Esophagus squamous epithelium (tissue), 5 donors: ENCODE measurements around the gene AKAP11. TPM values are rescaled to one million over a fixed set of nuclear protein-coding genes. Genes with fewer than 3 reads are reported as not detected.

Source experiments
- DNase-seq: peaks from one replicate; lab custom pipeline; 2025; lab: John Stamatoyannopoulos, UW
- H3K27ac ChIP-seq, 4 donors: fragments of 200-600 bp; sonication (generic); one replicate each; pipeline ENCODE4 v1.5.1; 2016 to 2019; ENCODE audit warnings: mild to moderate bottlenecking in 1 of 4
- H3K27me3 ChIP-seq, 4 donors: fragments of 200-600 bp; sonication (generic); 1 replicate in 3 of 4; 2 replicates in 1 of 4; pipeline versions ENCODE4 v1.5.1 to v1.6.0; 2017 to 2021; ENCODE audit warnings: antibody characterized with exemption in 1 of 4
- H3K36me3 ChIP-seq, 3 donors: fragments of 200-600 bp; sonication (generic); one replicate each; pipeline ENCODE4 v1.5.1; 2016 to 2019
- H3K4me1 ChIP-seq, 3 donors: fragments of 200-600 bp; sonication (generic); one replicate each; pipeline ENCODE4 v1.5.1; 2017 to 2019
- H3K4me3 ChIP-seq, 4 donors: fragments of 200-600 bp; sonication (generic); 1 replicate in 3 of 4; 2 replicates in 1 of 4; pipeline ENCODE4 v1.5.1; 2016 to 2019; ENCODE audit warnings: mild to moderate bottlenecking in 2 of 4, moderate library complexity in 1 of 4
- H3K9me3 ChIP-seq, 3 donors: fragments of 200-600 bp; sonication (generic); one replicate each; pipeline ENCODE4 v1.5.1; 2016 to 2019
- CTCF ChIP-seq, 6 experiments: fragments of 450-650 bp in 4 of 6; fragments of 200-600 bp in 2 of 6; sonication (generic) in 2 of 6; IDR thresholded peaks; one replicate each; pipeline ENCODE4 v1.5.1; 2016 to 2019; ENCODE audit warnings: antibody characterized with exemption in 6 of 6, mild to moderate bottlenecking in 4 of 6, moderate library complexity in 4 of 6
- POLR2A ChIP-seq, 4 donors: fragments of 450-650 bp; IDR thresholded peaks; one replicate each; pipeline ENCODE4 v1.6.1; 2017; ENCODE audit warnings: antibody characterized with exemption in 4 of 4, mild to moderate bottlenecking in 4 of 4, moderate library complexity in 3 of 4
- WGBS, 2 donors: methylation state at CpG; one replicate each; pipeline ENCODE4 v1.1.5; 2018; 5-methylcytosine and 5-hydroxymethylcytosine counted together
- intact Hi-C: fragments of 100-400 bp; cut with DNase I; formaldehyde crosslinking; loops from one replicate; pipeline ENCODE4 v1.15.0; 2022
- total RNA-seq, 4 donors: library from RNA; depleted of rRNA; stranded (reverse); fragments of >200 nt; gene quantifications; one replicate each; pipeline ENCODE4 v1.1.0, GENCODE V29; 2016
- donor health status: DM: yes; HTN: yes; CAD: no.

AKAP11 gene
- total RNA-seq, 4 donors from 2014 or later = 13.3 to 24.0 (median 17.7) TPM

DNA sequence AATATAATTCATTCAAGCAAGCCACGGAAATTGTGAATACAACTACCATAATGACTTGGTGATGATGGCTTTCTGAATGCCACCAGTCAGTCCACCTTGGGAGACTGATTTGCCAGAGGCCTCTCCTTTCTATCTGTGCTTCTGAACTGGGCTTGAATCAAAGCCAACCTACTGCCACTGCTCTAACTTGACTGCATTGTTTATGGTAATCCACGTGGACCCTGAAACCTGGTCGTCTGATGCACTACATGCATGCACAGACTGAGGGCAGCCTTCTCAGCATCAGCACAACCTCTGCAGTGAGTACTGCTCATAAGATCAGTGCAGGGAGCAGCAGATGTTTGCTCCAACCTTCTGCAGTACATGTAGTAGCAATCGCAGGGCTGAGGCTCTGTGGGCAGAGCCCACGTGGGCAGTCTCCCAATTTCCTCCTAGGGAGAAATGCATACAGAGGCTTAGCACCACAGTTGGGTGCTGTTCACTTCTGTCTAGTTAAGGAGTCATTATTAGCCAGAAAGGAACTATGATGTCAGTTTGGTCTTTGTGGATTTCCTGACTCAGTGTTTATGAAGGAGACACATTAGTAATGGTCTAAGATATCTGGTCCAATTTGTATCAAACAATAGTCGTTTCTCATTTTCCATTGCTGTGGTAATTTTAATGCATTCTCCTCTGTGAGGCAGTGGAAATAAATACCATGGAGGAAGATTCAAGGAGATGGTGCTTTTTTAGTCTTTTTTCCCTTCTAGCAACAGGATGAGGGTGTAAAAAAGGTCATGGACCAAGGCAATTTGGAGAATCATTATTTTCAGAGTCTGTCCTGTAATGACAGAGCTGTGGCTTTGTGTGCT, 82.5 kb downstream of the AKAP11 start:
- no peaks in the 10 kb centered on the region for H3K9me3 ChIP-seq
- peaks cover 0 to 15% (median 0%) of the 10 kb centered on the region in 4 donors for H3K27me3 ChIP-seq
- no peak overlapping the region for H3K4me3 ChIP-seq
- peaks cover 0 to 9% (median 0%) of the 10 kb centered on the region in 3 donors for H3K4me1 ChIP-seq
- intact Hi-C loops = no loop called here
- WGBS, 2 donors = 19 to 20% methylated on average over 4 to 5 of the region's 6 CpGs
- TF ChIP-seq POLR2A (IDR thresholded peaks at IDR 0.05) (no peak), CTCF (IDR thresholded peaks at IDR 0.05) (no peak)
- H3K27ac ChIP-seq = no peak overlapping the region
- no peaks in the 10 kb centered on the region for H3K36me3 ChIP-seq
- DNase-seq = no peak

- no peak overlapping the region for H3K27ac ChIP-seq
- no peaks in the 10 kb centered on the region for H3K36me3 ChIP-seq
- no peaks in the 10 kb centered on the region for H3K9me3 ChIP-seq
- H3K27me3 ChIP-seq = peaks cover 0 to 11% (median 0%) of the 10 kb centered on the region in 4 donors
- intact Hi-C loops = no loop called here
- TF ChIP-seq POLR2A (IDR thresholded peaks at IDR 0.05) = no peak
- TF ChIP-seq CTCF (IDR thresholded peaks at IDR 0.05) = no peak
- no peak overlapping the region for H3K4me3 ChIP-seq
- no peak for DNase-seq
- peaks cover 0 to 9% (median 0%) of the 10 kb centered on the region in 3 donors for H3K4me1 ChIP-seq
- 71 to 97% methylated on average over 3 to 4 of the region's 4 CpGs for WGBS, 2 donors
Measured at GRCh38 chr13:42355092-42355485, 83.1 kb downstream of the AKAP11 start.

DNA sequence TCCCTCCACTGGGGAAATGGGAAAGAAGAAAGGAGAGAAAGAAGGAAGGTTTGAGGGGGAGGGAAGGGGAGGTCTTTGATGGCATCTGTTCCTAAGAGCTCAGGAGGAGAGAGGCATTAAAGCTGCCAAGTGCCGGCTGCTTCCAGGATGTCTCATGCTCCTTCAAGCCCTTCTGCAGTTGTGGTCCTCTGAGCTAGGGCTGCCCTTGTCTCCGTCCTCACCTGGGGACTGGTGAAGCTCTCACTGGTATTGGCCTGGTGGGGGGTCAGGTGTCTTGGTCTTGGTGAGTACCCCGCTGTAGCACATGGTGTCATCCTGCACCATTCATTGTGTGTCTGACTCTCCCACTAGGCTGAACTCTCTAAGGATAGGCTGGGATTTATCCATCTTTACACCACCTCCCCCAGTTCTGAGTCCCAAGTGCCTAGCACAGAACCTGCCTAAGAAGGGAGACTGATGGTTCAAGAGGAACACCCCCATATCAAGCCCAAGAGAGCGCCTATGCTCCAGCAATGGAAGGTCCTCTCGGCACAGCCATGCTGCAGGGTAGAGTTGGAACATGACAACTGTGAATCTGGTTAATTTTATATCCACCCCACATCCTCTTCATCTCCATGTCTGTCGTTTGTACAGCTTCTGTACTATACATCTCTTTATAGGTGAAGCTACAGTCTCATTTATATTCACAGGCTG, 83.7 kb downstream of the AKAP11 start:
- Histone ChIP-seq H3K27ac (no peak overlapping the region), H3K27me3 (peaks cover 0 to 11% (median 0%) of the 10 kb centered on the region in 4 donors), H3K4me1 (peaks cover 0 to 9% (median 0%) of the 10 kb centered on the region in 3 donors), H3K9me3 (no peaks in the 10 kb centered on the region), H3K36me3 (no peaks in the 10 kb centered on the region), H3K4me3 (no peak overlapping the region)
- TF ChIP-seq CTCF (IDR thresholded peaks at IDR 0.05) = no peak
- 81 to 88% methylated on average over 4 to 5 of the region's 6 CpGs for WGBS, 2 donors
- intact Hi-C loops = no loop called here
- no peak for DNase-seq

GRCh38 chr13:42356184-42356575, 84.2 kb downstream of the AKAP11 start:
- H3K9me3 ChIP-seq = no peaks in the 10 kb centered on the region
- no peak overlapping the region for H3K27ac ChIP-seq
- H3K4me1 ChIP-seq = peaks cover 0 to 9% (median 0%) of the 10 kb centered on the region in 3 donors
- intact Hi-C loops = no loop called here
- H3K27me3 ChIP-seq = peaks cover 0 to 11% (median 0%) of the 10 kb centered on the region in 4 donors
- no peaks in the 10 kb centered on the region for H3K36me3 ChIP-seq
- no peak for TF ChIP-seq POLR2A (IDR thresholded peaks at IDR 0.05)
- no peak for TF ChIP-seq CTCF (IDR thresholded peaks at IDR 0.05)
- no peak for DNase-seq
- no peak overlapping the region for H3K4me3 ChIP-seq
- 71 to 80% methylated on average over 5 of the region's 5 CpGs for WGBS, 2 donors

DNA sequence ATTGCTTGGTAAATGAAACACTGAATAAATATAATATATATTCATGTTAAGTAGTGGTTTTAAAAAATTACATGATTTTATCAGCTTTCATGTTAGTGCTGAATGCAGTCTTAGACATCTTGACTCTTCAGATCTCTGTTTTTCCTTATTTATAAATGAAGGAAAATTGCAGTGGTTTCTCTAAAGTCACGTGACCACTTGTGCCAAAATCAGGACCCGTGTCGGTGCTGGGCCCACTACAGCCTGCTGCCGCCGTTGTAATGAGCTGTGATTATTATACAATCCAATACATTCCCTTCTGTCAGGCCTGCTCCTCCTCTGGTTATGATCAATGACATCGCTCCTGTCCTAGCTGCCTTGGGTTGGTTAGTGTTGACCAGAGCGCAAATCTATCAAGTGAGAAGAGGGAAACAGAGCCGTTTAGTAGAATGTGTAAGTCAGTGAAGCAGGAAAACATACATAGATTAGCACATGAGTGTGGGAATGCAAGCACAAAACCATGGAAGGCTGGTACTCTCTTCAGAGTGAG, 88.2 kb downstream of the AKAP11 start:
- Histone ChIP-seq H3K27me3 (peaks cover 0 to 14% (median 0%) of the 10 kb centered on the region in 4 donors), H3K36me3 (no peaks in the 10 kb centered on the region), H3K27ac (no peak overlapping the region), H3K9me3 (no peaks in the 10 kb centered on the region), H3K4me1 (no peaks in the 10 kb centered on the region), H3K4me3 (no peak overlapping the region)
- intact Hi-C loops = no loop called here
- TF ChIP-seq POLR2A (IDR thresholded peaks at IDR 0.05) (no peak), CTCF (IDR thresholded peaks at IDR 0.05) (no peak)
- DNase-seq = no peak
- WGBS, 2 donors = 90 to 92% methylated on average over 8 of the region's 8 CpGs
